OCI-LY7 (cell line): ENCODE results near the gene PLXNA4. TPM values are rescaled to one million over a fixed set of nuclear protein-coding genes. Genes with fewer than 3 reads are reported as not detected.

Experiments used
- BruUV-seq: library from RNA; stranded (reverse); fragments of 400-500 nt; replicated peaks from 2 replicates; lab custom pipeline; 2021; lab: Mats Ljungman, UMichigan
- CTCF ChIA-PET: fragments of 300-600 bp; sonication (Branson Sonifier 250); formaldehyde crosslinking; loops from one replicate; lab custom pipeline; 2022; ENCODE audit warnings: antibody characterized with exemption; ENCODE audit not compliant: unreplicated experiment; lab: Charles Lee
- POLR2A ChIA-PET: fragments of 300-600 bp; sonication (Branson Sonifier 250); formaldehyde crosslinking; loops from one replicate; lab custom pipeline; 2022; ENCODE audit warnings: antibody characterized with exemption; lab: Charles Lee
- DNase-seq: peaks from one replicate; pipeline ENCODE4 v3.0.0-alpha.2; 2015; ENCODE audit warnings: low spot score
- H2AFZ ChIP-seq: fragments of 200-600 bp; sonication (generic), shearing (Covaris generic); 2 replicates; pipeline ENCODE4 v1.6.1; 2014; ENCODE audit warnings: mild to moderate bottlenecking, antibody characterized with exemption, low read length, moderate library complexity
- H3K27ac ChIP-seq: fragments of 200-600 bp; sonication (generic); 2 replicates; pipeline ENCODE4 v1.5.1; 2014; ENCODE audit warnings: mixed run types, low read depth, mild to moderate bottlenecking, moderate library complexity, low read length, inconsistent platforms; ENCODE audit not compliant: poor library complexity, severe bottlenecking
- H3K36me3 ChIP-seq: fragments of 200-600 bp; sonication (generic); 2 replicates; pipeline ENCODE4 v1.6.1; 2014; ENCODE audit warnings: mild to moderate bottlenecking, antibody characterized with exemption, low read length, moderate library complexity, mixed read lengths; ENCODE audit not compliant: insufficient read depth
- H3K4me1 ChIP-seq: fragments of 200-600 bp; sonication (generic); 2 replicates; pipeline ENCODE4 v1.5.1; 2014; ENCODE audit warnings: mild to moderate bottlenecking, low read length; ENCODE audit not compliant: insufficient read depth, poor library complexity, severe bottlenecking
- H3K4me2 ChIP-seq: fragments of 200-600 bp; sonication (generic); 2 replicates; pipeline ENCODE4 v1.6.1; 2014; ENCODE audit warnings: mild to moderate bottlenecking, low read length
- H3K4me3 ChIP-seq: fragments of 200-600 bp; sonication (generic); 2 replicates; pipeline ENCODE4 v1.5.1; 2014; ENCODE audit warnings: mild to moderate bottlenecking, low read depth, low read length; ENCODE audit not compliant: poor library complexity, severe bottlenecking
- H3K79me2 ChIP-seq: fragments of 200-600 bp; sonication (generic); 2 replicates; pipeline ENCODE4 v1.6.1; 2016; ENCODE audit warnings: low read depth, mild to moderate bottlenecking, low read length, moderate library complexity, mixed read lengths; ENCODE audit not compliant: insufficient read depth
- H3K9me2 ChIP-seq: fragments of 200-600 bp; sonication (generic); 2 replicates; pipeline ENCODE4 v1.6.1; 2016; ENCODE audit warnings: mild to moderate bottlenecking, low read length, mixed read lengths; ENCODE audit not compliant: insufficient read depth
- H3K9me3 ChIP-seq: fragments of 200-600 bp; sonication (generic); 2 replicates; pipeline ENCODE4 v1.6.1; 2014; ENCODE audit warnings: mild to moderate bottlenecking, mixed run types, low read length, mixed read lengths
- H4K20me1 ChIP-seq: fragments of 200-600 bp; sonication (generic); 2 replicates; pipeline ENCODE4 v1.6.1; 2014; ENCODE audit warnings: mild to moderate bottlenecking, antibody characterized with exemption, low read length, moderate library complexity, mixed read lengths; ENCODE audit not compliant: insufficient read depth
- EZH2phosphoT487 ChIP-seq: fragments of 200-600 bp; sonication (generic); IDR thresholded peaks from 2 replicates; pipeline ENCODE4 v1.6.1; 2018; ENCODE audit warnings: low read depth, borderline replicate concordance, mild to moderate bottlenecking, mixed run types, antibody characterized with exemption, low read length, moderate library complexity, mixed read lengths
- intact Hi-C: fragments of 100-400 bp; cut with micrococcal nuclease; formaldehyde crosslinking; loops from one replicate; pipeline ENCODE4 v1.10.0; 2022; ENCODE audit not compliant: unreplicated experiment
- total RNA-seq, 2 experiments: library from RNA; depleted of rRNA in 1 of 2; stranded (reverse); fragments of >200 nt in 1 of 2; shearing (Covaris generic) in 1 of 2; gene quantifications; 2 replicates each; pipeline ENCODE4 v1.2.3, GENCODE V29; 2014 to 2022
- TF ChIP-seq, protein P1 (sequence below): fragments of 200-600 bp; sonication (generic); conservative IDR thresholded peaks from 2 replicates; pipeline ENCODE4 v1.5.1; 2014; ENCODE audit warnings: mild to moderate bottlenecking, antibody characterized with exemption, low read length, moderate library complexity, mixed read lengths

The PLXNA4 gene
- total RNA-seq, 2 experiments from 2014 or later, result not detected

DNA sequence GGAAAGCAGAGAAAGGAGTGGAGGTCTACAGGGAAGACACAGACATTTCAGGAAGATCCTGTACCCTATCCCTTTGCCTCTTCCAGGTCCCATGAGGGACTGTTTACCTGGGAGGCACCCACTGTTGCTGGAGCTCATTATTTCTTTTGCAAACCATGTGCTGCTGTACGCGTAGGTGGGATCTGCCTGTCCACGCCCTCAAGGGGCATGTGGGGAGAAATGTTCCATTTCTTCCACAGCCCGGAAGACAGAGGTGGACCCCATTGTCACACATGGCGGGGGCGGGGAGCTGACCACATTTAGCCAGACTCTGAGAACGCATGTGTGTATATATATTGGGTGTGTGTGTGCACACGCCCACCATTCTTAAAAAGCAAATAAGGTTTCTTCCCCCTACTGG, 2.0 kb downstream of the PLXNA4 start:
- TF ChIP-seq EZH2phosphoT487, result no peak
- TF ChIP-seq, protein P1, sequence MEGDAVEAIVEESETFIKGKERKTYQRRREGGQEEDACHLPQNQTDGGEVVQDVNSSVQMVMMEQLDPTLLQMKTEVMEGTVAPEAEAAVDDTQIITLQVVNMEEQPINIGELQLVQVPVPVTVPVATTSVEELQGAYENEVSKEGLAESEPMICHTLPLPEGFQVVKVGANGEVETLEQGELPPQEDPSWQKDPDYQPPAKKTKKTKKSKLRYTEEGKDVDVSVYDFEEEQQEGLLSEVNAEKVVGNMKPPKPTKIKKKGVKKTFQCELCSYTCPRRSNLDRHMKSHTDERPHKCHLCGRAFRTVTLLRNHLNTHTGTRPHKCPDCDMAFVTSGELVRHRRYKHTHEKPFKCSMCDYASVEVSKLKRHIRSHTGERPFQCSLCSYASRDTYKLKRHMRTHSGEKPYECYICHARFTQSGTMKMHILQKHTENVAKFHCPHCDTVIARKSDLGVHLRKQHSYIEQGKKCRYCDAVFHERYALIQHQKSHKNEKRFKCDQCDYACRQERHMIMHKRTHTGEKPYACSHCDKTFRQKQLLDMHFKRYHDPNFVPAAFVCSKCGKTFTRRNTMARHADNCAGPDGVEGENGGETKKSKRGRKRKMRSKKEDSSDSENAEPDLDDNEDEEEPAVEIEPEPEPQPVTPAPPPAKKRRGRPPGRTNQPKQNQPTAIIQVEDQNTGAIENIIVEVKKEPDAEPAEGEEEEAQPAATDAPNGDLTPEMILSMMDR, result no peak
- H3K9me2 ChIP-seq, result no peaks in the 10 kb centered on the region
- no peak overlapping the region for H3K4me2 ChIP-seq
- no peaks in the 10 kb centered on the region for H3K36me3 ChIP-seq
- DNase-seq, result no peak
- H2AFZ ChIP-seq, result no peak overlapping the region
- intact Hi-C loops, result no loop called here
- H4K20me1 ChIP-seq, result no peaks in the 10 kb centered on the region; the same call in 1 of the 2 replicates
- no peaks in the 10 kb centered on the region for H3K9me3 ChIP-seq
- ChIA-PET CTCF (no interaction called here), POLR2A (no interaction called here)
- no peak overlapping the region for H3K4me3 ChIP-seq
- BruUV-seq, result no TSS peak
- H3K4me1 ChIP-seq, result no peaks in the 10 kb centered on the region
- no peaks in the 10 kb centered on the region for H3K79me2 ChIP-seq
- H3K27ac ChIP-seq, result no peak overlapping the region

DNA sequence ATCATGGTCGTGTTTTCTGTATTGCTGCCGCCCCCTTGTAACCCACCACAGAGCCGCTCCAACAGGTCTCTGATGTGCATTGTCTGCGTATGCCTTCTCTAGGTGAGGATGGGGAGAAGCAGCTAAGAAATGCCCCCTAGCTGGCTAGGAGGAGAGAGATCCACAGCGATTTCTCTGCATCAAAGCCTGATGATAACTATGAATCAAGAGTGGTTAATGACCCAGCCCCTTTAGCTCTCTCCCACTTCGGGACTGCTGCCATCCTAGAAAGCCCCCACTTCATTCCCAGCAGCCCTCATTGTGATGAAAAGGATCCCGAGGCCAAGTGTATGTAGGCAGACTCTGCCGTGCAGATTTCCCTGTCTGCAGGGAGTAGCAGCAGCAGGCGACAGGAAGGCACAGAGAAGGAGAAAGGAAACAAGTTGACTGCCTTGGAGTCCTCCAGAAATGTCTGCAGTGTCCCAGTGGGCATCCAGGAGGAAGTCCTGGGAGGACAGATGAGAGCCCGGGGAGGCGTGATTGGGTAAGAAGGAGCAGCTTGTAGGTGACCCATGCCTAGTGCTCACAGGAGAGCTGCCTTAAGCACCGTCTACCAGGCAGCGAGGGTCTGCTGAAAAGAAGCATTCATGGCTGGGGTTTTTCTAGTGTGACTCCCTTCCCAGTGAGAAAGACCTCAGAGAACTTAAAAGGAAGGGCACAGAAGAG, 2.9 kb downstream of the PLXNA4 start:
- no peak for DNase-seq
- Histone ChIP-seq H3K4me3 (no peak overlapping the region), H3K4me1 (no peaks in the 10 kb centered on the region), H3K9me3 (no peaks in the 10 kb centered on the region), H2AFZ (no peak overlapping the region), H3K4me2 (no peak overlapping the region), H3K79me2 (no peaks in the 10 kb centered on the region), H3K27ac (no peak overlapping the region), H3K9me2 (no peaks in the 10 kb centered on the region), H4K20me1 (no peaks in the 10 kb centered on the region), H3K36me3 (no peaks in the 10 kb centered on the region)
- no TSS peak for BruUV-seq
- POLR2A ChIA-PET, result interaction anchor here (0.6 kb wide), 1 partner anchor 112 kb away, joined by 3 read pairs; no protein-coding TSS in a partner anchor
- no peak for TF ChIP-seq EZH2phosphoT487
- TF ChIP-seq, protein P1, result no peak
- intact Hi-C loops, result no loop called here
- CTCF ChIA-PET, result no interaction called here

DNA sequence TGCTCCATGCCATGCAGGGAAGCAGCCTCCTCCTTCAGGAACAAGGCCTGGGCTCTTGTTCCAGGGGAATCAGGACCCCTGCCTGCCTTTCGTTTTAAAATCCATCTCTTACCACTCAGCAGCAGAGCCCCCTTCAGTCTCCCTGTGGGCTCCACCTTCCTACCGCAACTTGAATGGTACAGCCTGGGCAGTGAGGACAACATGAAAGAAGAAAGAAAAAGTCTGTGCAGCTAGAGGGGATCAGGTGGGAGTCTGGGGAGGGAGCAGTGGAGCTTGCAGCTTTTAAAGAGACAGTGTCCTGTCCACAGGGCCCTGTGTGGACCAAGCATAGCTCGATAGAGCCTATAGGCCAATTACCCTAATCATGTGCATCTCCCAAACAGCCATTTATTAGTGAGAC, 3.7 kb downstream of the PLXNA4 start:
- TF ChIP-seq, protein P1, result no peak
- TF ChIP-seq EZH2phosphoT487, result no peak
- Histone ChIP-seq H2AFZ (no peak overlapping the region), H3K79me2 (no peaks in the 10 kb centered on the region), H3K27ac (no peak overlapping the region), H3K36me3 (no peaks in the 10 kb centered on the region), H3K9me3 (no peaks in the 10 kb centered on the region), H3K4me1 (no peaks in the 10 kb centered on the region), H4K20me1 (no peaks in the 10 kb centered on the region), H3K4me2 (no peak overlapping the region), H3K4me3 (no peak overlapping the region), H3K9me2 (no peaks in the 10 kb centered on the region)
- intact Hi-C loops, result no loop called here
- BruUV-seq, result no TSS peak
- POLR2A ChIA-PET, result no interaction called here
- CTCF ChIA-PET, result no interaction called here
- DNase-seq, result no peak
